Astrocyte (in vitro differentiated cells and primary cell): ENCODE measurements around the gene NME7.

Experiments
- EZH2 ChIP-seq: IDR thresholded peaks from 2 replicates; pipeline ENCODE4 v1.6.1; 2012; ENCODE audit warnings: mild to moderate bottlenecking, low read length, inconsistent platforms; ENCODE audit not compliant: insufficient read depth
- TF ChIP-seq, protein P1 (sequence below): IDR thresholded peaks from 2 replicates; pipeline ENCODE4 v1.5.1; 2011; ENCODE audit warnings: low read depth, mild to moderate bottlenecking, inconsistent platforms, low read length, moderate library complexity; ENCODE audit not compliant: insufficient read depth

DNA sequence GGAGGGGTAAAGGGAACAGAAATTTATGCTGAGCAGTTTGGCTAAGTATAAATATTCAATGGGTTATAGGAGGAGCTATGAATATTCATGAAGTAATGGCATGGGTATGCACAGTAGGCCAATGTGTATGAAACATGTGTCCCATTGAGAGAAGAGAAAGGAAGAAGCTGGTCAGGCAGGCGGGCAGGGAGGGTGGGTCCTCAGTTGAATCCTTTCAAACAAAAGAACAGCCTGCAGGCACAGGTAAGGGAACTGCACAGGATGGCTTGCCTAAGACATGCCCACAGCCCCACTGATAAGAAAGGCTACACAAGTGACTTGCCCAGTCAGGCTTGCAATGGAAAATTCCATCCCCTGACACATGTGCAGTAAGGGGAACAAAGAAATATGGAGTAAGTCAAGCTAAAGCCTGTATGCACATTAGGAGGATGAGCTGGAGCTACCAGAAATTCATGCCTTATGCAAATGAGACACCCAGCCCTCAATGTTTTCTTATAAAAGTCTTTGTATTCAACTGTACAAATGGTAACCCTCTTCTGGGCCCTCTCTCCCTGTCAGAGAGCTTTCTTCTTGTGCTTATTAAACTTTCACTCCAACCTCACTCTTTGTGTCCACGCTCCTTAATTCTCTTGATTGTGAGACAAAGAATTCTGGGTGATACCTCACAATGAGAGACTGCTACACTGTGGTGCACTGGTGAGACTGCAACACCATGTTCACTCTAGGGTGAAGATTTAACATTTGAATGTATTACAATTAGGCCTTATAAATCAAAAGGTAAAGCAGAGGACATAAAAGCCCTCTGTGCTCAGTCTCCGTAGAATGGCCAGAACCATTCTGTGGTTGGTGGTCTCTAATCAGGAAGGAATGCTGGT is 164.6 kb downstream of the NME7 start:
- TF ChIP-seq EZH2: no peak
- TF ChIP-seq, protein P1, sequence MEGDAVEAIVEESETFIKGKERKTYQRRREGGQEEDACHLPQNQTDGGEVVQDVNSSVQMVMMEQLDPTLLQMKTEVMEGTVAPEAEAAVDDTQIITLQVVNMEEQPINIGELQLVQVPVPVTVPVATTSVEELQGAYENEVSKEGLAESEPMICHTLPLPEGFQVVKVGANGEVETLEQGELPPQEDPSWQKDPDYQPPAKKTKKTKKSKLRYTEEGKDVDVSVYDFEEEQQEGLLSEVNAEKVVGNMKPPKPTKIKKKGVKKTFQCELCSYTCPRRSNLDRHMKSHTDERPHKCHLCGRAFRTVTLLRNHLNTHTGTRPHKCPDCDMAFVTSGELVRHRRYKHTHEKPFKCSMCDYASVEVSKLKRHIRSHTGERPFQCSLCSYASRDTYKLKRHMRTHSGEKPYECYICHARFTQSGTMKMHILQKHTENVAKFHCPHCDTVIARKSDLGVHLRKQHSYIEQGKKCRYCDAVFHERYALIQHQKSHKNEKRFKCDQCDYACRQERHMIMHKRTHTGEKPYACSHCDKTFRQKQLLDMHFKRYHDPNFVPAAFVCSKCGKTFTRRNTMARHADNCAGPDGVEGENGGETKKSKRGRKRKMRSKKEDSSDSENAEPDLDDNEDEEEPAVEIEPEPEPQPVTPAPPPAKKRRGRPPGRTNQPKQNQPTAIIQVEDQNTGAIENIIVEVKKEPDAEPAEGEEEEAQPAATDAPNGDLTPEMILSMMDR: no peak
